ENCODE measurements around the gene CDH13.

- TF ChIP-seq CTCF (IDR thresholded peaks at IDR 0.05): no peak
- no peak for TF ChIP-seq RAD21 (conservative IDR thresholded peaks at IDR 0.05 in 1 of 2, IDR thresholded peaks at IDR 0.05 in 1 of 2)
- no peak for TF ChIP-seq EHMT2 (IDR thresholded peaks at IDR 0.05; ENCODE audit: low read depth)
- no peak for TF ChIP-seq ELK1 (IDR thresholded peaks at IDR 0.05; ENCODE audit: low read depth, low read length)
- no peak for TF ChIP-seq EP300 (IDR thresholded peaks at IDR 0.05)
- no peak for TF ChIP-seq HDAC2 (IDR thresholded peaks at IDR 0.05)
- TF ChIP-seq PBX3 (IDR thresholded peaks at IDR 0.05): no peak
- TF ChIP-seq TP53 (CRISPR knock-in tag; IDR thresholded peaks at IDR 0.05): no peak
- no peak for TF ChIP-seq JUN (IDR thresholded peaks at IDR 0.05)
- TF ChIP-seq MAX (IDR thresholded peaks at IDR 0.05): no peak
- no peak for TF ChIP-seq USF2 (IDR thresholded peaks at IDR 0.05)
- no peak for TF ChIP-seq POLR2A (IDR thresholded peaks at IDR 0.05; ENCODE audit: low read length)
These were observed 1091.0 kb downstream of the CDH13 start for GRCh38 chr16:83717814-83718213.
